NCI-H146 treated with DMSO at 0.1 percent for 48 hours (cell line): ENCODE measurements around the gene ZNF121.
"Not testable (repeated sequence)": the region's sequence is repeated elsewhere in the genome, so short reads cannot be mapped to it uniquely, and the experiment has no call there.

Experiments used
- DNase-seq: peaks from one replicate; lab custom pipeline; 2025; ENCODE audit not compliant: unreplicated experiment; lab: John Stamatoyannopoulos, UW

The ZNF121 gene

GRCh38 chr19:9584073-9584833 is at the start of gene ZNF121:
Gene ZNF121, minus strand, starts transcription at chr19:9584504. Its CDS starts 16,407 bp downstream, at chr19:9568097.
- DNase-seq = peak; percentile 69

DNA sequence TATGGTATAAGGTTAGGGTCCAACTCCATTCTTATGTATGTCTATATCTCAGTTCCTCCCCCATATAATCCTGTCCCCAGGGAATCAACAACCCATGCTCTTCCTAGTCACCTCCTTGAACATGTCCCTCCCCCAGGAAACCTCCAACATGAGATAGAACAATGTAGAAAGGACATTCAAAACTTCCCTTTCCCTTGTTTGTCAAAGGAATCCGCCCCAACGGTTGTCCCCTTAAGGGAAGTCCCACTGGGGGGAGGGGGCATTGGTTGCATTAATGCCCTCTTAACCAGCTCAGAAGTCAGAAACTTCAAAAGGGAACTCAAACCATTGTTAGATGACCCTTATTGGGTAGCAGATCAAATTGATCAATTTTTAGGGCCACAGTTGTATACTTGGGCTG is 43.6 kb upstream of the ZNF121 start:
- DNase-seq = no peak

- no peak for DNase-seq
These were observed 38.2 kb upstream of the ZNF121 start for GRCh38 chr19:9622531-9622930.

DNA sequence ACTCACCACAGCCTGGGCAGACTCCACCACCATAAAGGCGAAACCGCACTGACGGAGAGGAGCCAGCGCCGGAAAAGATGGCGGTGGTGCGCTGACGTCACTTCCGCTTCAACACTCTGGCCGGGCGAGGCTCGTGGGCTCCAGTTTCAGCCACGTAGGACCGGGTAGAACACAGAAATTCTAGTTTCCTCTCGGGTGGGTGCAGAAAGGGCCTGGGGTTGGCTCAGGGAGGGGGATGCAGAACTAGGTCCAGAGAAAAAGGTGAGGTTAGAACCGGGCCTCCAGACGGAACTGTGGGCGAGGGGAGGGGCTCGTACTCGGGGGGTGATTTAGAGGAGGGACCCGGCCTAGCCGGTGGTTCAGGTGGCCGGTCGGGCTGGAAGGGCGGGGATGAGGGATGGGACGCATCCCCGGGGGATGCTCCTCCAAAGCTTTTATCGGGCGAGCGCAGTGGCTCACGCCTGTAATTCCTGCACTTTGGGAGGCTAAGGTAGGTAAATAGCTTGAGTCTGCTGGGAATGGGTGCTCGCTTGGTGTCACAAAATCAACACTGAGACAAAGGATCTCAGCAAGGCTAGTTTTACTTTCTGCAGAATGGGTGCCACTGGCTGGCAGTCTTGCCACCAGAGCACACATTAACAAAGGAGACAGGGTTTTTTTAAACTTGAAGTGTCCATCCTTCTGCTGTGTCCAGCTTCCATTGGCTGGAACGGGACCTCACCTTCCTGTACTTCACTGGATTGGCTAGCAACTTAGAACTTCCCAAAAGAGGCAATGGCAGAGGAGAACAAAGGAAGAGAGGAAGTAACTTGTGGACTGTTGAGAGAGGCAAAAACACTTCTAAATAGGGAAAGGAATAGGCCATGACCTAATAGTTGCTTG is 37.1 kb upstream of the ZNF121 start, which contains the start of gene ZNF561:
ZNF561 (minus strand) TSS at position 77 of the 882 bp plus-strand sequence. CDS start 1,776 bp downstream, outside the sequence.
- DNase-seq = peak; percentile 41

GRCh38 chr19:9620842-9621155 is 36.5 kb upstream of the ZNF121 start:
- DNase-seq = no peak

DNA sequence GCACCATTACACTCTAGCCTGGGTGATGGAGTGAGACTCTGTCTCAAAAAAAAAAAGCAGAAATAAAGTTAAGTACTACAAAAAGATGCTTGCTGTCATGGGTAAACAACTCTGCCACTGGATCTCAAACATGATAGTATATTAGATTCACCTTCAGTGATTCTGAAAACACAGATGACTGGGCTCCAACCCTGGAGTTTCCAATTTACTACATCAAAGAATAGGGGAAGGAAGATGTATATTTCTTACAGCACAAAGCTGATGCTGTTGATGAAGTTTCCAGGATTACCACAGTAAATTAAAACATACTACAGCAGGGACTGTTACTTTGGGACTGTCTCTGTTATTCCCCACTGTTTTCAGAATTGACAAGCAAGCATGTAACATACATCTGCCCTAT is 31.5 kb upstream of the ZNF121 start:
- no peak for DNase-seq

GRCh38 chr19:9610484-9611113 is 26.3 kb upstream of the ZNF121 start:
- DNase-seq = no peak

GRCh38 chr19:9608912-9609311 is 24.6 kb upstream of the ZNF121 start:
- DNase-seq = no peak

DNA sequence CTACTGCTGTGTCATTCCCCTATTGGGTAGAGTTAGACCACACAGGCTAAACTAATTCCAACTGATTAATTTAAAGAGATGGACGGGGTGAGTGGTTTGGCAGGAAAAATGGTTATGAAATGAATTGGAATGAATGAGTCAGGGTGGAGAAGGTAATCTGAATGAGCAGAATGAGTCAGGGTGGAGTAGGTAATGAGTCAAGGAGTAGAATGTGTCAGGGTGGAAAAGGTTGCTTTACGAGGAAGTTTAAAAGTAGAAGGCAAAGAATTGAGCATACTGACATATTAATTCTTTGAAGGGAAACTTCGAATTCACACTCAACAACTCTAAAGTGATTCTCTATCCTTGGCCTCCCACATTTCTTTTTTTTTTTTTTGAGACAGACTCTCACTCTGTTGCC is 12.7 kb upstream of the ZNF121 start:
- DNase-seq = no peak

DNA sequence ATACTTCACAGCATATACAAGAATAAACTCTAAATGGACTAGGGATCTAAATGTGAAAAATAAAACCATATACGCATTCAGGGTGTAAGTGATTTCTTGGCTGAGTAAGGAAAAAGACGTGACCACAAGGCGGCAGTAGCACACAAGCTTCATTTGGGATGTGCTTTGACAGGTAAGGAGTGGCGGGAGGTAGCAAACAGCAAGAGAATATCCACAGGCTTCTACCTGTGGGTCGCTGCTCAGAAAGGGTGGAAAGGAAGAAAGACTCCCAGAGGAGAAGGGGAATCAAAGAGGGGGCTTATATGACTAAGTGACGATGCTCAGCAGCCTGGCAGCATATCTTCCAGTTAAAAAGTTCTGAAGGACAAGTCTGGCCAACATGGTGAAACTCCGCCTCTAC is 2.5 kb upstream of the ZNF121 start:
- peak; percentile 56 for DNase-seq

- not testable (repeated sequence) for DNase-seq
These were observed 2.1 kb downstream of the ZNF121 start for GRCh38 chr19:9582081-9582725.

DNA sequence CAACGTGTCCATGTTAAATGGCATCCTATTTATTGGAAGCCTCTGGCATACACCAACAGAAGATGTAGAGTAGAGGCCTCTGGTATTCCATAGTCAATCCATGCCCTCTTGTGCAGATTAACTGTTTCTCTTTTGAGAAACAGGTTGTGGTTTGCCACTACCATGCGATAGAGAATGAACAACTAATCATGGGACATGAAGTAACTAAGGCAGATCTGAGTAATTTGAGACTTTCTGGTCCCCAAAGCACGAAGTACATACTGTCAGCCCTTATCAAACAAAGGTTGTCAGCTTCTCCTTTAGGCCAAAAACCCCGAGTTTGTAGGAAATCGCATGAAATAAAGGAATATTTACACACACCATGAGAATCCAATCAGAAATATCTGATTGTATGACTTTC is 3.6 kb downstream of the ZNF121 start:
- DNase-seq = no peak

- no peak for DNase-seq
These were observed 14.0 kb downstream of the ZNF121 start for GRCh38 chr19:9570255-9570654.

DNA sequence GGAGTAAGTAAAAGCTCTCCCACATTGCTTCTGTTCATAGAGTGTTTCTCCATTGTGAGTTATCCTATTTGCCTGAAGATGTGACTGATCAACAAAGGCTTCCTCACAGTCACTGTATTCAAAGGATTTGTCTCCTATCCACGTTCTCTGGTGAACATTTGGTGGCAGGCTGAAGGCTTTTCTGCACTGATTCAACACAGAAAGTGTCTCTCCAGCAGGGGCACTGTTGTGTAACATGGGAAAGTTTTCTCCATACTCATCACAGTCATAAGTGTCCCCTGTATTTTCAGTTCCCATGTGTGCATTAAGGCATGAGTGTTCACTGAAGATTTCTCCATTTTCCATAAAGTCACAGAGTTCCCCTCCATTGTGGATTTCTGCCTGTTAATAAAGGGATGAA is 17.6 kb downstream of the ZNF121 start:
- no peak for DNase-seq

DNA sequence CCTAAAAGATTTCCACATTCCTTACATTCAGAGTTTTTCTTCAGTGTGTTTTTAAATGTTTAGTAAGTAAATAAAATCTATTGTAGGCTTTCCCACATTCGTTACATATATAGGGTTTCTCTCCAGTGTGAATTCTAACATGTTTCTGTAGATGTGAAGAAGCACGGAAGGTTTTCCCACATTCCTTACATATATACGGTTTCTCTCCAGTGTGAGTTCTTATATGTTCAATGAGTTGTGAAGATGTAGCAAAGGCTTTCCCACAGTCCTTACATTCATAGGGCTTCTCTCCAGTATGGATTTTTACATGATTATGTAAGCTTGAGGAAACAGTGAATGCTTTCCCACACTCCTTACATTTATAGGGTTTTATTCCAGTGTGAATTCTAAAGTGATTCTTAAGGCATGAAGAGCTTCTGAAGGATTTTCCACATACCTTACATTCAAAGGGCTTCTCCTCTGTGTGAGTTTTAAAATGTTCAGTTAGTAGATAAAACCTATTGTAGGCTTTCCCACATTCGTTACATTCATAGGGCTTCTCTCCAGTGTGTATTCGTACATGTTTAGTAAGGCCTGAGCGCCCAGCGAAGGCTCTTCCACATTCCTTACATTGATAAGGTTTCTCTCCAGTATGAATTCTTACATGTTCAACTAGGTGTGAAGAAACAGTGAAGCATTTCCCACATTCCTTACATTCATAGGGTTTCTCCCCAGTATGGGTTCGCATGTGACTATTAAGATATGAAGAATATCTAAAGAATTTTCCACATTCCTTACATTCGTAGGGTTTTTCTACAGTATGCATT is 18.2 kb downstream of the ZNF121 start:
- no peak for DNase-seq

GRCh38 chr19:9552536-9553274 is 31.6 kb downstream of the ZNF121 start:
- DNase-seq = no peak

DNA sequence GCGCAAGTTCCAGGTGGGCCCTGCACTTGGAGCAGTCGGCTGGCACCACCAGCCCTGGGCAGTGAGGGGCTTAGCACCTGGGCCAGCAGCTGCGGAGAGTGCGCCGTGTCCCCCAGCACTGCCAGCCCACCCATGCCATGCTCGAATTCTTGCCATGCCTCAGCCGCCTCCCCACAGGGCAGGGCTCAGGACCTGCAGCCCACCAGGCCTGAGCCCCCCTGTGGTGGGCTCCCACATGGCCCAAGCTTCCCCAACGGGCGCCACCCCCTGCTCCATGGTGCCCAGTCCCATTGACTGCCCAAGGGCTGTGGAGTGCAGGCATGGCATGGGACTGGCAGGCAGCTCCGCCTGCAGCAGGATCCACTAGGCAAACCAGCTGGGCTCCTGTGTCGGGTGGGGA is 36.4 kb downstream of the ZNF121 start:
- no peak for DNase-seq

DNA sequence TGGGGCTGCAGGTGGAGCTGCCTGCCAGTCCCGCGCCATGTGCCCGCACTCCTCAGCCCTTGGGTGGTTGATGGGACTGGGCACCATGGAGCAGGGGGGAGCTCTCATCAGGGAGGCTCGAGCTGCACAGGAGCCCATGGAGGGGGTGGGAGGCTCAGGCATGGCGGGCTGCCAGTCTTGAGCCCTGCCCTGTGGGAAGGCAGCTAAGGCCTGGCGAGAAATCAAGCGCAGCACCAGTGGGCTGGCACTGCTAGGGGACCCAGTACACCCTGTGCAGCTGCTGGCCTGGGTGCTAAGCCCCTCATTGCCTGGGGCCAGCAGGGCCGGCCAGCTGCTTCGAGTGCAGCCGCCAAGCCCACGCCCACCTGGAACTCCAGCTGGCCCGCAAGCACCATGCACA is 43.0 kb downstream of the ZNF121 start:
- not testable (repeated sequence) for DNase-seq

DNA sequence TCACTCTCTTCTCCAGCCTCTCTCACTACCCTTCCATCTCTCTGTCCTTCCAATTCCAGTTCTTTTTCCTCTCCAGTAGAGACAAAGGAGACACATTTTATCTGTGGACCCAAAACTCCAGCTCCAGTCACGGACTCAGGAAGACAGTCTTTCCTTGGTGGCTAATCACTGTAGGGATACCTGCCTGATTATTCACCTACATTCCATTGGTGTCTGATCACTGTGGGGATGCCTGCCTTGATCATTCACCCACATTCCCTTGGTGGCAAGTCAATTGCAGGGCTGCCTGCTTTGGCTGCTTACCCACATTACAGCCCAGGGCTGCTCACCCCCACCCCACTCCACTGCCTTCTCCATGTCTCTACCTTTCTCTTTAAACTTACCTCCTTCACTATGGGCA is 44.4 kb downstream of the ZNF121 start:
- not testable (repeated sequence) for DNase-seq

GRCh38 chr19:9539201-9539600 is 45.1 kb downstream of the ZNF121 start:
- not testable (repeated sequence) for DNase-seq
